K562 (cell line): ENCODE measurements around the gene SRCIN1. TPM values are rescaled to one million over a fixed set of nuclear protein-coding genes. Genes with fewer than 3 reads are reported as not detected.

Experiments
- ATAC-seq: fragments of 200-7000 bp; cut with Tn5 transposase; 3 replicates; pipeline ENCODE4 v1.9.1; 2020; ENCODE audit warnings: moderate library complexity
- BruUV-seq: library from RNA; stranded (reverse); fragments of 400-500 nt; replicated peaks from 2 replicates; lab custom pipeline; 2021; lab: Mats Ljungman, UMichigan
- CTCF ChIA-PET: fragments of 300-600 bp; formaldehyde crosslinking; extraction: SDS; loops from one replicate; lab custom pipeline; 2021; ENCODE audit warnings: low intra/inter-chr PET ratio; lab: Yijun Ruan, JAX
- POLR2A ChIA-PET: fragments of 300-600, 350-650 bp; sonication (Branson Sonifier 250); formaldehyde crosslinking; extraction: SDS; loops from one replicate; lab custom pipeline; 2021; ENCODE audit warnings: antibody characterized with exemption, inconsistent platforms; lab: Yijun Ruan, JAX
- DNase-seq, 4 experiments: peaks; one replicate each; pipeline versions ENCODE4 v3.0.0 to v3.0.0-alpha.2; 2011 to 2018; ENCODE audit warnings: low spot score in 3 of 4, mixed read lengths in 3 of 4; ENCODE audit errors: extremely low read depth in 1 of 4
- FAIRE-seq: peaks from 2 replicates; lab custom pipeline; 2011; peaks lifted over from hg19 to GRCh38; lab: Jason Lieb, UNC
- H2AFZ ChIP-seq: 2 replicates; pipeline ENCODE4 v1.6.0; 2011; ENCODE audit warnings: low read depth, low read length, control low read depth, inconsistent platforms
- H3K27ac ChIP-seq: fragments of 200-600 bp; 3 replicates; pipeline ENCODE4 v1.8.0; 2011; ENCODE audit warnings: low read depth, mild to moderate bottlenecking, control low read depth, inconsistent platforms, low read length, moderate library complexity, mixed read lengths; ENCODE audit errors: extremely low read depth
- H3K27me3 ChIP-seq, 2 experiments: fragments of 300-600 bp in 1 of 2; 2 replicates in 1 of 2; 3 replicates in 1 of 2; pipeline versions ENCODE4 v1.6.0 to v1.8.0; 2011; ENCODE audit warnings: inconsistent platforms in 2 of 2, low read length in 2 of 2, mild to moderate bottlenecking in 1 of 2, mixed read lengths in 1 of 2, moderate library complexity in 1 of 2; ENCODE audit not compliant: control insufficient read depth in 2 of 2, insufficient read depth in 2 of 2
- H3K36me3 ChIP-seq: fragments of 300-600 bp; 3 replicates; pipeline ENCODE4 v1.8.0; 2011; ENCODE audit warnings: mild to moderate bottlenecking, low read length, inconsistent platforms; ENCODE audit not compliant: control insufficient read depth, insufficient read depth
- H3K4me1 ChIP-seq, 2 experiments: fragments of 200-600 bp in 1 of 2; replicated peaks in 1 of 2; 2 replicates in 1 of 2; 3 replicates in 1 of 2; pipeline versions ENCODE4 v1.5.1 to v1.8.0; 2011; ENCODE audit warnings: inconsistent platforms in 2 of 2, low read length in 2 of 2, mild to moderate bottlenecking in 1 of 2, mixed read lengths in 1 of 2, moderate library complexity in 1 of 2; ENCODE audit not compliant: control insufficient read depth in 2 of 2, insufficient read depth in 2 of 2
- H3K4me2 ChIP-seq: 2 replicates; pipeline ENCODE4 v1.6.1; 2011; ENCODE audit warnings: low read length, control low read depth, inconsistent platforms, mixed read lengths; ENCODE audit not compliant: insufficient read depth
- H3K4me3 ChIP-seq: fragments of 200-600 bp; sonication (generic), shearing (Covaris generic); 2 replicates; pipeline ENCODE4 v1.5.1; 2016; ENCODE audit warnings: control low read depth, inconsistent platforms
- H3K79me2 ChIP-seq: fragments of 200-600 bp; 3 replicates; pipeline ENCODE4 v1.8.0; 2011; ENCODE audit warnings: low read length, inconsistent platforms; ENCODE audit not compliant: control insufficient read depth, insufficient read depth
- H3K9ac ChIP-seq, 2 experiments: 2 replicates each; pipeline versions ENCODE4 v1.6.0 to v1.6.1; 2011; ENCODE audit warnings: low read depth in 2 of 2, low read length in 2 of 2, control low read depth in 1 of 2, inconsistent platforms in 1 of 2, mild to moderate bottlenecking in 1 of 2, mixed read lengths in 1 of 2; ENCODE audit not compliant: insufficient read depth in 1 of 2
- H3K9me1 ChIP-seq: one replicate; pipeline ENCODE4 v1.6.0; 2011; ENCODE audit warnings: inconsistent platforms, mild to moderate bottlenecking, low read length, moderate library complexity; ENCODE audit not compliant: control insufficient read depth, insufficient read depth
- H3K9me3 ChIP-seq: replicated peaks from 2 replicates; pipeline ENCODE4 v1.5.1; 2011; ENCODE audit warnings: low read depth, low read length, inconsistent platforms; ENCODE audit not compliant: control insufficient read depth, insufficient read depth
- H4K20me1 ChIP-seq: replicated peaks from 2 replicates; pipeline ENCODE4 v1.6.1; 2011; ENCODE audit warnings: low read length, inconsistent platforms, mixed read lengths; ENCODE audit not compliant: control insufficient read depth, insufficient read depth
- CXXC5 ChIP-seq: fragments of 250-450 bp; sonication (Bioruptor Pico); IDR thresholded peaks from 2 replicates; pipeline ENCODE4 v1.8.0; 2022; ENCODE audit warnings: inconsistent platforms, mild to moderate bottlenecking, moderate library complexity
- GTF2E2 ChIP-seq: fragments of 200-800 bp; sonication (Bioruptor generic); IDR thresholded peaks from 2 replicates; pipeline ENCODE4 v1.6.1; 2016; ENCODE audit warnings: missing genetic modification characterization, missing compliant biosample characterization
- NFXL1 ChIP-seq: fragments of 450-650 bp; formaldehyde crosslinking; IDR thresholded peaks from 2 replicates; pipeline ENCODE4 v1.4.0; 2021; ENCODE audit warnings: mild to moderate bottlenecking
- RBM14 ChIP-seq: fragments of 200-400 bp; formaldehyde crosslinking; IDR thresholded peaks from 2 replicates; pipeline ENCODE4 v1.6.1; 2018; ENCODE audit warnings: low read depth, mild to moderate bottlenecking, low read length, moderate library complexity, borderline replicate concordance; ENCODE audit not compliant: insufficient read depth
- SLC30A9 ChIP-seq: fragments of 250-450 bp; sonication (Bioruptor Pico); IDR thresholded peaks from 2 replicates; pipeline ENCODE4 v1.8.0; 2022; ENCODE audit warnings: mild to moderate bottlenecking, moderate library complexity
- SPI1 ChIP-seq: IDR thresholded peaks from 2 replicates; pipeline ENCODE4 v1.6.1; 2011; ENCODE audit warnings: low read depth, low read length, control low read depth, borderline replicate concordance
- TARDBP ChIP-seq: fragments of 450-650 bp; IDR thresholded peaks from 2 replicates; pipeline ENCODE4 v1.6.1; 2016
- TRIM24 ChIP-seq, 2 experiments: fragments of 450-650 bp; IDR thresholded peaks; 2 replicates each; pipeline ENCODE4 v1.6.1; 2016
- WGBS: fragments of 100-300 bp; shearing (Covaris generic); methylation state at CpG from one replicate; pipeline ENCODE4 v1.1.6; 2016; ENCODE audit warnings: low coverage, mixed read lengths; ENCODE audit not compliant: insufficient coverage; ENCODE audit errors: missing lambda C conversion rate; 5-methylcytosine and 5-hydroxymethylcytosine counted together
- in situ Hi-C: fragments of 300-500 bp; cut with MboI; formaldehyde crosslinking; loops from 4 replicates; pipeline ENCODE4 v1.15.0; 2018; ENCODE audit warnings: inconsistent platforms, mixed read lengths
- intact Hi-C: fragments of 100-400 bp; cut with micrococcal nuclease; formaldehyde crosslinking; loops from 2 replicates; pipeline ENCODE4 v1.14.2; 2022
- polyA plus RNA-seq, 8 experiments: library from polyadenylated mRNA; depleted of rRNA in 4 of 8; stranded (reverse) in 5 of 8; unstranded in 3 of 8; fragments of >200 nt; fragmentation: Nextera tagmentation in 2 of 8; fragmentation: Illumina TruSeq in 1 of 8; extraction: Ambion mirVana in 2 of 8; extraction: Trizol in 1 of 8; gene quantifications; 2 replicates each; pipeline versions ENCODE4 v1.2.1 to v1.2.3, GENCODE V29; 2011 to 2014; ENCODE audit warnings: inconsistent platforms in 1 of 8, missing spikeins in 1 of 8
- total RNA-seq, 7 experiments: library from RNA; depleted of rRNA in 6 of 7; stranded (reverse); fragments of >200 nt in 6 of 7; fragmentation: Illumina TruSeq in 2 of 7; extraction: Trizol in 2 of 7; gene quantifications; 2 replicates each; pipeline versions ENCODE4 v1.2.1 to v1.2.3, GENCODE V29; 2011 to 2021; ENCODE audit warnings: low replicate concordance in 1 of 7
- TF ChIP-seq, protein P1 (sequence below): fragments of 450-650 bp; IDR thresholded peaks from 2 replicates; pipeline ENCODE4 v1.6.1; 2018; ENCODE audit warnings: mild to moderate bottlenecking, low read depth; ENCODE audit not compliant: partially characterized antibody

Gene SRCIN1
- total and polyA plus RNA-seq, 9 of the 15 experiments (the other 6 are each of a cell fraction or from before 2014, with no cell fraction given), result 0.09 to 0.33 (median 0.13) TPM; not detected in 6

DNA sequence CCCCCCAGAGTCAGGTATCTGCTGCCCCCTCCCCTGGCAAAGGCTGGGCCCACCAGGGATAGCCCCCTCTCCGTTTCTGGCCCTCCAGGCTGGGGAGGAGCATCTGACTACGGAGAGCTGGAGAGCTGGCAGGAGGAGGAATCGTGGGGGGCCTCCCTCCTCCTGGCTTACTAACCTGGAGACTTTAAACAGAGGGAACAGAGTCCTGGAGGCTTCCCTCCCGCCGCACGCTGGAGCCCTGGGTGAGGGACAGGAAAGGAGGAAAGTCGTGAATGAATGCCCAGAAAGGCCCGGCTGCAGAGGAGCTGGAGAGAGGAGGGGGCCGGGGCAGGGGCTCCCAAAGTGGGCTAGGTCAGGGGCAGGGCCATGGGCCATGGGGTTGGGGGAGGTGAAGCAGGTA is 9.9 kb downstream of the SRCIN1 start:
- Histone ChIP-seq H3K9me1 (peaks cover 4% of the 10 kb centered on the region), H3K36me3 (no peaks in the 10 kb centered on the region), H3K4me3 (no peak overlapping the region), H3K9me3 (no peaks in the 10 kb centered on the region), H3K4me1 (peaks cover 15 to 31% of the 10 kb centered on the region in 2 experiments; a peak in 3 of 5 replicates), H3K27ac (no peak overlapping the region), H3K79me2 (no peaks in the 10 kb centered on the region), H4K20me1 (peaks cover 9% of the 10 kb centered on the region; the same call in 1 of the 2 replicates), H3K9ac (no peak overlapping the region), H2AFZ (no peak overlapping the region), H3K27me3 (peaks cover 13 to 37% of the 10 kb centered on the region in 2 experiments; a peak in 4 of 5 replicates), H3K4me2 (no peak overlapping the region)
- DNase-seq, result no peak
- CTCF ChIA-PET, result no interaction called here
- POLR2A ChIA-PET, result no interaction called here
- in situ Hi-C loops (no loop called here), intact Hi-C loops (no loop called here)
- no peak for FAIRE-seq
- TF ChIP-seq, protein P1, sequence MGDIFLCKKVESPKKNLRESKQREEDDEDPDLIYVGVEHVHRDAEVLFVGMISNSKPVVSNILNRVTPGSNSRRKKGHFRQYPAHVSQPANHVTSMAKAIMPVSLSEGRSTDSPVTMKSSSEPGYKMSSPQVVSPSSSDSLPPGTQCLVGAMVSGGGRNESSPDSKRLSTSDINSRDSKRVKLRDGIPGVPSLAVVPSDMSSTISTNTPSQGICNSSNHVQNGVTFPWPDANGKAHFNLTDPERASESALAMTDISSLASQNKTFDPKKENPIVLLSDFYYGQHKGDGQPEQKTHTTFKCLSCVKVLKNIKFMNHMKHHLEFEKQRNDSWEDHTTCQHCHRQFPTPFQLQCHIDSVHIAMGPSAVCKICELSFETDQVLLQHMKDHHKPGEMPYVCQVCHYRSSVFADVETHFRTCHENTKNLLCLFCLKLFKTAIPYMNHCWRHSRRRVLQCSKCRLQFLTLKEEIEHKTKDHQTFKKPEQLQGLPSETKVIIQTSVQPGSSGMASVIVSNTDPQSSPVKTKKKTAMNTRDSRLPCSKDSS, result no peak
- TF ChIP-seq RBM14, result no peak
- no peak for TF ChIP-seq GTF2E2 (tag)
- no peak for TF ChIP-seq TRIM24 (IDR thresholded peaks at IDR 0.05)
- no peak for TF ChIP-seq SPI1
- TF ChIP-seq SLC30A9 (CRISPR knock-in tag), result no peak
- TF ChIP-seq CXXC5 (CRISPR knock-in tag), result no peak
- TF ChIP-seq NFXL1, result no peak
- no peak for TF ChIP-seq TARDBP
- 0% methylated on average over 7 of the region's 9 CpGs for WGBS
- BruUV-seq, result no TSS peak
- ATAC-seq, result no peak
